Erythroblast (primary cell): ENCODE data around the gene IDS.

ENCODE experiments used
- GATA1 ChIP-seq: IDR thresholded peaks from 2 replicates; pipeline ENCODE4 v1.6.1; 2011; ENCODE audit warnings: low read depth, mild to moderate bottlenecking, control low read depth, low read length, moderate library complexity
- POLR2A ChIP-seq: IDR thresholded peaks from 2 replicates; pipeline ENCODE4 v1.6.1; 2011; ENCODE audit warnings: mild to moderate bottlenecking, low read length

DNA sequence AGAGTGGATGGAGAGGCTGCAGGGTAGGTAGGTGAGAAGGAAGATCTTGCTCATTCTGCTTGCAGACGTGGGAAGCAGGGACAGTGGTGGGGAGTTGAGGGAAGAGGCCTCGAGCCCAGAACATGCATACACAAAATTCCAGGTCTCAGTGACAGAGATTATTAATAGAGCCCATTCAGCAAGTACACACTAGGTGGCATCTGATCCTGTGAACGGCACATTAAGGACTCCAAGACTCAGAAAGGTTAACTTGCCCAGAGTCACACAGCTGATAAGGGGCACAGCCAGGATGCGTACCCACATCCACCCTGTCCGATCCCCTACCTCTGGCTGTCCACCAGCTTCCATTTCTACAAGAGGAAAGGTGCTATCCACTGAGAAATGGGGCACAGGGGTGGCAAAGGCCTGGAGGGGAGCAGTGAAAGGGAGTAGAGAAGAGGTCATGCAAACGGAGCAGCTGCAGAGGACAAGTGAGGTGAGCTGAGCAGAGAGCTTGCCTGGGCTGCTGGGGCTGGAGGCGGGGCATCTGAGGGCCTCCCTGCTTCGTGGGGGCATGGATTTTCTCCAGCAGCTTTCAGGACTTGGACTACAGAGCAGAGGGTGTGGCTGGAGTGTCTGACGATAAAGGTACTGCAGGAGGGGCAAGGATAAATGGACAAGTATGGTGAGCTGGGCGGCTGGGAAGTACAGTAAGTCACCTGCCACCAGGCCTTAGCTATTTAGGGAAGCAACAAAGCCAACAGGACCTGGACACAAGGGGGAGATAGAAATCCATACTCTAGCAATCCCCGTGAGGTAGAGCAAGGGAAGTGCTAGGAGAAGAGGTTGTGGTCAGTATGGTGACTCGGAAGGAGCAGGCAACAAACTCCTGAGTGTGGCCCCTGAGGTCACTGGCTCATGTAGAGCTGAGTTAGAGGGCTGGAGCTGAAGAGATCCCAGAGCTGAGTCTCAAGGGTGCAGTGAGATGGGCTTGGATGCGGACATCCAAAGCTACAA is 11.2 kb downstream of the IDS start:
- no peak for TF ChIP-seq POLR2A
- TF ChIP-seq GATA1 = no peak
